ENCODE measurements around the gene ZFP1. TPM values are rescaled to one million over a fixed set of nuclear protein-coding genes. Genes with fewer than 3 reads are reported as not detected.

The ZFP1 gene
- total RNA-seq, 1 donor from 2014 or later: 10.4 TPM

GRCh38 chr16:75143941-75144340, 4.4 kb upstream of the ZFP1 start:
- no peak overlapping the region for H3K27ac ChIP-seq
- no peak for TF ChIP-seq CTCF (IDR thresholded peaks at IDR 0.05)
- H3K4me3 ChIP-seq: no peak overlapping the region
- ATAC-seq (no peak), DNase-seq (no peak)
- intact Hi-C loops (cut with DNase I): no loop called here
- H3K4me1 ChIP-seq: peaks cover under 1% of the 10 kb centered on the region
- H3K27me3 ChIP-seq (ENCODE audit: low read depth): no peaks in the 10 kb centered on the region
- no peaks in the 10 kb centered on the region for H3K9me3 ChIP-seq
- H3K36me3 ChIP-seq: no peaks in the 10 kb centered on the region

- Histone ChIP-seq H3K27me3 (ENCODE audit: low read depth) (no peaks in the 10 kb centered on the region), H3K4me3 (peak overlapping the region; percentile 99), H3K4me1 (peaks cover 10% of the 10 kb centered on the region), H3K9me3 (peaks cover 16% of the 10 kb centered on the region), H3K27ac (peak overlapping the region; percentile 96), H3K36me3 (no peaks in the 10 kb centered on the region)
- intact Hi-C loops (cut with DNase I): no loop called here
- DNase-seq (no peak), ATAC-seq (no peak)
- no peak for TF ChIP-seq CTCF (IDR thresholded peaks at IDR 0.05)
Observed at GRCh38 chr16:75147968-75148310, 385 bp upstream of the ZFP1 start.

DNA sequence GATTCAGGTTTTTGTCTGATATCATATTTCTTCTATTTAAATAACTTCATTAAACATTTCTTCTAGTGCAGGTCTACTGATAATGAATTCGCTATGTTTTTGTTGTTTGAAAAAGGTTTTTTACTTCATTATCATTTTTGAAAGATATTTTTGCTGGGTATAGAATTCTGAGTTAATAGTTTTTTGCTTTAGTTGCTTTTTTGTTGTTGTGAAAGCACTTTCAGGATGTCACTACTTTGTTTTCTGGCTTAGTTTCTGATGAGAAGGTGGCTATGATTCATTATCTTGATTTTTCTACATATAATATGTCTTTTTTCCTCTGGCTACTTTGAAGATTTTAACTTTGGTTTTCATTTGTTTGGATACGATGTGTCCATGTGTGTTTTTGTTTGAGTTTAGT, 3.5 kb downstream of the ZFP1 start:
- H3K36me3 ChIP-seq: peaks cover 7% of the 10 kb centered on the region
- no peaks in the 10 kb centered on the region for H3K27me3 ChIP-seq (ENCODE audit: low read depth)
- H3K27ac ChIP-seq: no peak overlapping the region
- intact Hi-C loops (cut with DNase I): no loop called here
- no peak overlapping the region for H3K4me3 ChIP-seq
- TF ChIP-seq CTCF (IDR thresholded peaks at IDR 0.05): no peak
- DNase-seq (no peak), ATAC-seq (no peak)
- H3K9me3 ChIP-seq: peaks cover 16% of the 10 kb centered on the region
- peaks cover 10% of the 10 kb centered on the region for H3K4me1 ChIP-seq

GRCh38 chr16:75152635-75153034, 4.3 kb downstream of the ZFP1 start:
- Histone ChIP-seq H3K4me1 (peaks cover 10% of the 10 kb centered on the region), H3K27ac (no peak overlapping the region), H3K9me3 (peaks cover 16% of the 10 kb centered on the region), H3K27me3 (ENCODE audit: low read depth) (no peaks in the 10 kb centered on the region), H3K36me3 (peaks cover 7% of the 10 kb centered on the region), H3K4me3 (no peak overlapping the region)
- intact Hi-C loops (cut with DNase I): no loop called here
- TF ChIP-seq CTCF (IDR thresholded peaks at IDR 0.05): no peak
- ATAC-seq (no peak), DNase-seq (no peak)

DNA sequence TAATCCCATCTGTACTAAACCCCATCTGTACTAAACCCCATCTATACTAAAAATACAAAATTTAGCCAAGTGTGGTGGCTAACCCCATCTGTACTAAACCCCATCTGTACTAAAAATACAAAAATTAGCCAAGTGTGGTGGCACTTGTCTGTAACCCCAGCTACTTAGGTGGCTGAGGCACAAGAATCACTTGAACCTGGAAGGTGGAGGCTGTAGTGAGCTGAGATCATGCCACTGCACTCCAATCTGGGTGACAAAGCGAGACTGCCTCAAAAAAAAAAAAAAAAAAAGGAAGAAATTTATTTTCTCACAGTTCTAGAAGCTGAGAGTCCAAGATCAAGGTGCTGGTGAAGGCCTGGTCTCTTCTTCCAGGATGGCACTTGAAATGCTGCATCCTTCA, 12.1 kb downstream of the ZFP1 start:
- Histone ChIP-seq H3K4me3 (no peak overlapping the region), H3K27me3 (ENCODE audit: low read depth) (no peaks in the 10 kb centered on the region), H3K36me3 (no peaks in the 10 kb centered on the region), H3K27ac (no peak overlapping the region), H3K4me1 (no peaks in the 10 kb centered on the region), H3K9me3 (no peaks in the 10 kb centered on the region)
- no peak for TF ChIP-seq CTCF (IDR thresholded peaks at IDR 0.05)
- intact Hi-C loops (cut with DNase I): no loop called here
- no peak for DNase-seq
- no peak for ATAC-seq

GRCh38 chr16:75169899-75170405, 21.6 kb downstream of the ZFP1 start:
- intact Hi-C loops (cut with DNase I): no loop called here
- Histone ChIP-seq H3K9me3 (peaks cover 59% of the 10 kb centered on the region), H3K36me3 (peaks cover 38% of the 10 kb centered on the region), H3K4me3 (no peak overlapping the region), H3K4me1 (no peaks in the 10 kb centered on the region), H3K27me3 (ENCODE audit: low read depth) (no peaks in the 10 kb centered on the region), H3K27ac (no peak overlapping the region)
- ATAC-seq: no peak
- DNase-seq: no peak
- no peak for TF ChIP-seq CTCF (IDR thresholded peaks at IDR 0.05)
